Lung (tissue), 12 donors: ENCODE results near the gene UNC93A. TPM values are rescaled to one million over a fixed set of nuclear protein-coding genes. Genes with fewer than 3 reads are reported as not detected.
A peak's percentile ranks its signal among the peaks of the same experiment; 100 is the strongest.

ENCODE experiments used
- ATAC-seq: fragments of 200-7000 bp; cut with Tn5 transposase; one replicate; pipeline ENCODE4 v1.9.1; 2020; ENCODE audit warnings: moderate number of reproducible peaks; ENCODE audit not compliant: insufficient read depth, low FRiP score
- DNase-seq, 3 donors: peaks; one replicate each; pipeline ENCODE4 v3.0.0-alpha.2; 2013 to 2017
- H3K27ac ChIP-seq, 2 donors: one replicate each; pipeline ENCODE4 v1.5.1; 2013; ENCODE audit warnings: mild to moderate bottlenecking in 2 of 2, moderate library complexity in 2 of 2, control low read depth in 1 of 2, inconsistent platforms in 1 of 2, low read depth in 1 of 2, low read length in 1 of 2
- H3K27me3 ChIP-seq, 3 donors: one replicate each; pipeline ENCODE4 v1.5.1; 2013; ENCODE audit warnings: low read length in 2 of 3; ENCODE audit not compliant: control insufficient read depth in 3 of 3, insufficient read depth in 3 of 3
- H3K36me3 ChIP-seq, 4 donors: one replicate each; pipeline ENCODE4 v1.5.1; 2013; ENCODE audit warnings: low read length in 4 of 4, mild to moderate bottlenecking in 1 of 4, moderate library complexity in 1 of 4; ENCODE audit not compliant: control insufficient read depth in 4 of 4, insufficient read depth in 4 of 4
- H3K4me1 ChIP-seq, 5 donors: one replicate each; pipeline ENCODE4 v1.5.1; 2013; ENCODE audit warnings: low read length in 5 of 5, mild to moderate bottlenecking in 2 of 5, moderate library complexity in 1 of 5; ENCODE audit not compliant: control insufficient read depth in 5 of 5, insufficient read depth in 5 of 5
- H3K4me3 ChIP-seq: one replicate; pipeline ENCODE4 v1.5.1; 2013; ENCODE audit warnings: mild to moderate bottlenecking, control low read depth, moderate library complexity
- H3K9ac ChIP-seq, 2 donors: one replicate each; pipeline ENCODE4 v1.5.1; 2013; ENCODE audit warnings: low read length in 2 of 2, control low read depth in 1 of 2; ENCODE audit not compliant: insufficient read depth in 1 of 2
- H3K9me3 ChIP-seq, 4 donors: one replicate each; pipeline ENCODE4 v1.5.1; 2013; ENCODE audit warnings: low read length in 3 of 4, mild to moderate bottlenecking in 1 of 4, moderate library complexity in 1 of 4; ENCODE audit not compliant: control insufficient read depth in 4 of 4, insufficient read depth in 3 of 4
- WGBS, 2 donors: extraction: QIAGEN DNeasy Blood & Tissue Kit; methylation state at CpG; one replicate each; pipeline ENCODE4 v1.1.7; 2013; 5-methylcytosine and 5-hydroxymethylcytosine counted together
- polyA plus RNA-seq, 2 donors: library from polyadenylated mRNA; stranded (reverse); fragments of 200-250 nt; gene quantifications; one replicate each; pipeline ENCODE4 v1.2.1, GENCODE V29; 2013
- total RNA-seq, 2 donors: library from RNA; depleted of rRNA in 1 of 2; stranded (reverse); fragments of >200 nt in 1 of 2; gene quantifications; one replicate each; pipeline ENCODE4 v1.2.1, GENCODE V29; 2014 to 2021
- TF ChIP-seq, protein P1 (sequence below): IDR thresholded peaks from 2 replicates; pipeline ENCODE4 v1.5.1; 2012; ENCODE audit warnings: mild to moderate bottlenecking; ENCODE audit errors: control extremely low read depth, extremely low read depth
- donor health status: control.
- donor health status: control.
- donor health status: Bipolar disorder and iron deficiency.
- donor health status: healthy.
- donor health status: DM: yes; HTN: yes; CAD: no.

Gene UNC93A
- total and polyA plus RNA-seq, 4 donors, result not detected

DNA sequence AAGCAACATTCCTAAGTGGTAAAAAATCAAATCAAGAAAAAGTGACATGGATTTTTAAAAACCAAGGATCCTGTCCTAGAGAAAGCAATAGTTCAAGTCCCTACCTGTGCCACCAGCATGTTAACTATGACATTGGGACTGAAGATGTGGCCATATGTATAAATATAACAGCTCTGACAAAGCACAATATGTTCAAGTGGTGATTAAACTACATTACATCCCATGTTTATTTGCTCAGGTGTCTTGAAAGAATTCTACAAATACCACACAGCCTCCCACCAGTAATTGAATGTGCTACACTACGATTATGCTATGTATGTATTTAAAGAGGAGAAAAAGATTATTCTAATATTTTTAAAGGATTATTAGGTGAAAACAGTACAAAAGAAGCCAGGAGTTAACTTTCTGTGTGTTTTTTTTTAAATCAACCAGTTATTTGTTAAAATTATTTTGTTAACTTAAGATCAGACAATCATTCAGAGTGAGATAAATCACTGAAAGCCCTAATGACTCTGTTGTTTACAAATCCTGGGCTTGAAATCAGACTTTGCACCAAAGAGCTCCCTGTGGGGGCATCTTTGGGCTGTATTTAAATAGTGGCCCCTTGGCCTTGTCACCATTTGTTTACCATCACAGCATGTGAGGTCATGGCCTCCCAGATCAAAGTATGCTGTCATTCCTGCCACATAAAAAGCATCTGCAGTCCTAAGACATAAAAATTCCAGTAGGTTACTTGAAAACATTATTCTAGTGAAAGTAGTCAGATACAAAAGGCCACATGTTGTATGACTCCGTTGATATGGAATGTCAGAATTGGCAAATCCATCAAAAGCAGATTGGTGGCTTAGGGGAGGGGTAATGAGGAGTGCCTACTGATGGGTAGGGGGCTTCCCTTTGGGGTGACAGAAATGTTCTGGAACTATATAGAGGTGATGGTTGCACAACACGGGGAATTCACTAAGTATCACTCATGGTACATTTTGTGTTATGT lies 50.8 kb downstream of the UNC93A start:
- Histone ChIP-seq H3K4me3 (no peak overlapping the region), H3K9ac (no peak overlapping the region), H3K27ac (no peak overlapping the region), H3K36me3 (no peaks in the 10 kb centered on the region), H3K27me3 (peaks cover 0 to 2% (median 0%) of the 10 kb centered on the region in 3 donors), H3K4me1 (peaks cover 0 to 6% (median 0%) of the 10 kb centered on the region in 5 donors), H3K9me3 (no peaks in the 10 kb centered on the region)
- DNase-seq (peak in 1 of 3 donors; percentile 6), ATAC-seq (no peak)
- 62 to 66% methylated on average over 3 of the region's 3 CpGs for WGBS, 2 donors
- TF ChIP-seq, protein P1, sequence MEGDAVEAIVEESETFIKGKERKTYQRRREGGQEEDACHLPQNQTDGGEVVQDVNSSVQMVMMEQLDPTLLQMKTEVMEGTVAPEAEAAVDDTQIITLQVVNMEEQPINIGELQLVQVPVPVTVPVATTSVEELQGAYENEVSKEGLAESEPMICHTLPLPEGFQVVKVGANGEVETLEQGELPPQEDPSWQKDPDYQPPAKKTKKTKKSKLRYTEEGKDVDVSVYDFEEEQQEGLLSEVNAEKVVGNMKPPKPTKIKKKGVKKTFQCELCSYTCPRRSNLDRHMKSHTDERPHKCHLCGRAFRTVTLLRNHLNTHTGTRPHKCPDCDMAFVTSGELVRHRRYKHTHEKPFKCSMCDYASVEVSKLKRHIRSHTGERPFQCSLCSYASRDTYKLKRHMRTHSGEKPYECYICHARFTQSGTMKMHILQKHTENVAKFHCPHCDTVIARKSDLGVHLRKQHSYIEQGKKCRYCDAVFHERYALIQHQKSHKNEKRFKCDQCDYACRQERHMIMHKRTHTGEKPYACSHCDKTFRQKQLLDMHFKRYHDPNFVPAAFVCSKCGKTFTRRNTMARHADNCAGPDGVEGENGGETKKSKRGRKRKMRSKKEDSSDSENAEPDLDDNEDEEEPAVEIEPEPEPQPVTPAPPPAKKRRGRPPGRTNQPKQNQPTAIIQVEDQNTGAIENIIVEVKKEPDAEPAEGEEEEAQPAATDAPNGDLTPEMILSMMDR, result no peak

DNA sequence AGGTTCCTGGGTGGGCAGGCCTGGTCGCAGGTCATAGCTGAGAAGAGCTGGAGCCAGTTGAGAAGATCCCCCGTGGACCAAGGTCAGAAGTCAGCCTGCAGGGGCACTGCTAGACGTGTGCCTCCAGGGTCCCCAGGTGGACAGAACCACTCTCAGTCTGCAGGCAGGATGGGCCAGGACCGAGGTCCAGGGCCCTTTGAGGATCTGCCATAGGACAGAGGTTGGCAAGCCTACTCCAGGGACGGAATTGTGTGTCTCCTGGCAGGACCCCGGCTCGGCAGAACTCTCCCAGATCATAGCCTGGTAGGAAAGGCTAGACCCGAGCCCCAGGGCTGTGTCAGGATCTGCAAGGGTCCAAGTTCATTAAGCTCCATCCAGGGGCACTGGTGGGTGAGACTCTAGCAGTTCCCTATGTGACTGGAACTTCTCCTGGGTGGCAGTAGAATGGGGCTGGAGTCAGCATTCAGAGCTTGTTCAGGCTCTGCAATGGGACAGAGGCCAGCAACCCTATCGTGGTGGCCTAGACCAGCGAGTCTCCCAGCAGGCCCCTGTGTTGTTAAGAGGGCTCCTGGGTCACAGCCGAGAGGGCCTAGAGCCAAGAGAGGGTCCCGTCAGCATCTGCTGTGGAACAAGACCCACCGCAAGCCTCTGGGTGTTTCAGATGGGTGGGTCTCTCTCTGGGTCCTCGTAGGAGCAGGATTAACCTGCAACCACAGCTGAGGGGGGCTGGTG lies 51.9 kb downstream of the UNC93A start:
- TF ChIP-seq, protein P1, result no peak
- Histone ChIP-seq H3K9ac (no peak overlapping the region), H3K9me3 (no peaks in the 10 kb centered on the region), H3K4me1 (peaks cover 0 to 6% (median 0%) of the 10 kb centered on the region in 5 donors), H3K27me3 (peaks cover 0 to 6% (median 2%) of the 10 kb centered on the region in 3 donors), H3K4me3 (no peak overlapping the region), H3K36me3 (no peaks in the 10 kb centered on the region), H3K27ac (no peak overlapping the region)
- ATAC-seq (no peak), DNase-seq (no peak)
- WGBS, 2 donors, result 90 to 91% methylated on average over 14 of the region's 14 CpGs

DNA sequence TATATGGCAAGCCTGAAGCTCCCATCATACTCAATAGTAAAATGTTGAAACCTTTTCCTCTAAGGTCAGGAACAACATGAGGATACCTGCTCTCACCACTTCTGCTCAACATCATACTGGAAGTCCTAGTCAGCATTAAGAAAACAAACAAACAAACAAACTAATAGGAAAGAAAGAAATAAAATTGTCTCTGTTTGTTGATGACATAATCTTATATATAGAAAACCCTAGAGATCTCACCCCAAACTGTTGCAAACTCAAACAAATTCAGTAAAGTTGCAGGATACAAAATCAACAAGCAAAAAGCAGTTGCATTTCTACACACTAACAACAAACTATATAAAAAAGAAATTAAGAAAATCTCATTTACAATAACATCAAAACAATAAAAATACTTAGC lies 54.2 kb downstream of the UNC93A start:
- peaks cover 0 to 10% (median 2%) of the 10 kb centered on the region in 3 donors for H3K27me3 ChIP-seq
- H3K9me3 ChIP-seq, result no peaks in the 10 kb centered on the region
- ATAC-seq (no peak), DNase-seq (no peak)
- H3K36me3 ChIP-seq, result no peaks in the 10 kb centered on the region
- TF ChIP-seq, protein P1, result no peak
- H3K4me1 ChIP-seq, result peaks cover 0 to 7% (median 0%) of the 10 kb centered on the region in 5 donors
- H3K27ac ChIP-seq, result no peak overlapping the region
- H3K9ac ChIP-seq, result no peak overlapping the region
- no peak overlapping the region for H3K4me3 ChIP-seq
